ENCODE data around the gene LHPP.

LHPP gene

GRCh38 chr10:124497196-124497881, 35.7 kb downstream of the LHPP start:
- no peak for DNase-seq (ENCODE audit: low read depth)
- TF ChIP-seq CTCF (conservative IDR thresholded peaks at IDR 0.05; ENCODE audit: low read length): no peak
- no peak overlapping the region for H3K4me3 ChIP-seq (ENCODE audit: low read length)

GRCh38 chr10:124498056-124498455, 36.4 kb downstream of the LHPP start:
- no peak for DNase-seq (ENCODE audit: low read depth)
- H3K4me3 ChIP-seq (ENCODE audit: low read length): no peak overlapping the region
- no peak for TF ChIP-seq CTCF (conservative IDR thresholded peaks at IDR 0.05; ENCODE audit: low read length)

DNA sequence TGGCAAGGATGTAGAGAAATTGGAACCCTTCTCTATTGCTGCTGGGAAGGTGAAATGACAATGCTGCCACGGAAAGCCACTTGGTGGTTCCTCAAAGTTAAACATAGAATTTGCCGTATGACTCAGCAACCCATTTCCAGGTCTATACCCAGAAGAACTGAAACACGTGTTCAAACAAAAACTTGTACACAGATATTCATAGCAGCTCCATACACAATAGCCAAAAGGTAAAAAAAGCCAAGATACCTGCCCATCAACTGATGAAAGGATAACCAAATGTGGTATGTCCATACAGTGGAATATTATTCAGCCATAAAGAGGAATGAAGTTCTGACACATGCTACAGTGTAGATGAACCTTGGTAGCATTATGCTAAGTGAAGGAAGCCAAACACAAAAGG, 39.1 kb downstream of the LHPP start:
- TF ChIP-seq CTCF (conservative IDR thresholded peaks at IDR 0.05; ENCODE audit: low read length): no peak
- no peak overlapping the region for H3K4me3 ChIP-seq (ENCODE audit: low read length)
- no peak for DNase-seq (ENCODE audit: low read depth)

GRCh38 chr10:124504711-124505110, 43.1 kb downstream of the LHPP start:
- no peak for TF ChIP-seq CTCF (conservative IDR thresholded peaks at IDR 0.05; ENCODE audit: low read length)
- no peak overlapping the region for H3K4me3 ChIP-seq (ENCODE audit: low read length)
- DNase-seq (ENCODE audit: low read depth): no peak

DNA sequence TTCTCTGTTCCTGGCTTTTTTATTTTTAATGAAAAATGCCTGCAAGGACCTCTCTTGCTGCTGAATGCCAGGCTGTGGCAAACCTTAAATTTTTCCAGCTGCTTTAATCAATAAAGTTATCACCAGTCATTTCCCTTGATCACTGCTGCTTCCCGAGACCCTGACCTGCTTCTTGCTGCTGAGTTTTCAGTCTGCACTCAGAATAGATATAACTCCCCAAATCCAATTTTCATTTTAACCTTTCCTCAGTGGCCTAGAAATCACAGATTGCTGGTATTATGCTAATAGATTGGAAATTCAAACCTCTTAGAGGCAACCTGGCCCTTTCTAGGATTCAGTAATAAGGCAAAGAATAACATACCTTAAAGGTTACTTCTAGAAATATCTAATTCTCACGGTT, 43.7 kb downstream of the LHPP start:
- no peak for TF ChIP-seq CTCF (conservative IDR thresholded peaks at IDR 0.05; ENCODE audit: low read length)
- no peak overlapping the region for H3K4me3 ChIP-seq (ENCODE audit: low read length)
- no peak for DNase-seq (ENCODE audit: low read depth)

- no peak for DNase-seq (ENCODE audit: low read depth)
- no peak overlapping the region for H3K4me3 ChIP-seq (ENCODE audit: low read length)
- TF ChIP-seq CTCF (conservative IDR thresholded peaks at IDR 0.05; ENCODE audit: low read length): no peak
Measured at GRCh38 chr10:124508070-124508667, 46.5 kb downstream of the LHPP start.

DNA sequence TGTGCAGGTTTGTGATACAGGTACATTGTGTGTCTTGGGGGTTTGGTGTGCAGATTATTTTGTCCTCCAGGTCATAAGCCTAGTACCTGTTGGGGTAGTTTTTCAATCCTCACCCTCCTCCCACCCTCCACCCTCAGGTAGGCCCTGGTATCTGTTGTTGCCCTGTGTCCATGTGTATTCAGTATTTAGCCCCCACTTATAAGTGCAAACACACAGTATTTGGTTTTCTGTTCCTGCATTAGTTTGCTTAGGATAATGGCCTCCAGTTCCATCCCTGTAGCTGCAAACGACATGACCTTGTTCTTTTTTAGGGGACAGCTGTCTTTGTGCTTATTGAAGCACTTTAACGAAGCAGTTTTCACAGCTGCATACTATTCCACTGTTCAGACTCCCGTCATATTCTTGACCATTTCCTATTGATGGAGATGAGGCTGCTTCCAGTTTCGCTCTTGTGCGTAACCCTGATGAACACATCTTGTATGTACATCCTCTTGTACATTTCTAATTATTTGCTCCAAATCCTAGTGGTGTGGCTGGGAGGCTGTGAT, 47.4 kb downstream of the LHPP start:
- H3K4me3 ChIP-seq (ENCODE audit: low read length): no peak overlapping the region
- DNase-seq (ENCODE audit: low read depth): no peak
- no peak for TF ChIP-seq CTCF (conservative IDR thresholded peaks at IDR 0.05; ENCODE audit: low read length)

Data from AG10803 (cell line).